SK-MEL-5 (cell line): Measurements from ENCODE around the gene DRGX. TPM values are rescaled to one million over a fixed set of nuclear protein-coding genes. Genes with fewer than 3 reads are reported as not detected.

Experiments
- DNase-seq: peaks from one replicate; pipeline ENCODE4 v3.0.0-alpha.2; 2016; ENCODE audit warnings: low read depth, low spot score
- in situ Hi-C: cut with HindIII; loops from 2 replicates; pipeline ENCODE4 v1.10.0; 2016; ENCODE audit warnings: low sequenced_read_pairs, high pct_unique_total_duplicates, low pct_unique_long_range_greater_than_20kb
- total RNA-seq: library from RNA; depleted of rRNA; stranded (reverse); fragments of >200 nt; shearing (Covaris generic); gene quantifications from 2 replicates; pipeline ENCODE4 v1.2.3, GENCODE V29; 2014

The DRGX gene
- total RNA-seq, 1 experiment from 2014 or later, result not detected

DNA sequence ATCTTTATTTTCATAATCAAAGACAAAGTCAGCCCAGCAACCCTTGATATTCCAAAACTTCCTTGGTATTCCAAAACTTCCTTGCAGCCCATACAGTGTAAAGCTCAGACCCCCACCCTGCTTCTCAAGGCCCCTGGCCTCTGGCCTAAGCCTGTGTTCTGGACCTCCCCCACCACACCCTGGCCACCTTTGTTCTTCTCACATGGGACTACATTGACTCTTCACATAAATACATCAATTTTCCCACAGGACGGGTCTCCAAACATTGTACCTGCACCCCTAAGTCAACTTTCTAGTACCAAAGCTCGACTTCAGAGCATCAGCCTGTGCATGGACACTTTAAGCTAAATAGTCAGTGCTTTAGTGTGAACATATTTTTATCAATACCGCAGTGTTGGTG is 40.7 kb downstream of the DRGX start:
- DNase-seq, result no peak
- in situ Hi-C loops, result no loop called here

DNA sequence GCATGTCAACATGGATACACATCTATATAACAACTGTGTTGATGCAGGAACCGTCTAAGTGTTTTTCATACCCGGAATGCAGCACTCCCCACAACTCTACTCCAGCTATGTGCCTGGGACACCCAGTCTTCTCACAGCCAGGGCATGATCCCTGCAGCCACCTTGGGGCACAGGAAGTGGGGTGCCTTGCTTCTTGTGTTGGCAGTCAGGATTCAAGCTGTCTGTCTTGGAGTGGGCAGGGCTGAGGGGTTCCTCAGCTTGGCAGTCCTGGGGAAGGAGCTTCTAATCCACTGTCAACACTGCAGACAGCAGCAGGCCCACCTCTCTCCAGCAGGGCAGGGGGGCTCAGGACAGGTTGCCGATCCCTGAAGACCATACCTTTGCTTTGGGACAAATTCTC is 41.3 kb downstream of the DRGX start:
- in situ Hi-C loops, result no loop called here
- DNase-seq, result no peak

- DNase-seq, result no peak
- in situ Hi-C loops, result no loop called here
Measured at GRCh38 chr10:49353895-49354566, 41.9 kb downstream of the DRGX start.

- DNase-seq, result no peak
- in situ Hi-C loops, result no loop called here
Measured at GRCh38 chr10:49353026-49353894, 42.6 kb downstream of the DRGX start.

DNA sequence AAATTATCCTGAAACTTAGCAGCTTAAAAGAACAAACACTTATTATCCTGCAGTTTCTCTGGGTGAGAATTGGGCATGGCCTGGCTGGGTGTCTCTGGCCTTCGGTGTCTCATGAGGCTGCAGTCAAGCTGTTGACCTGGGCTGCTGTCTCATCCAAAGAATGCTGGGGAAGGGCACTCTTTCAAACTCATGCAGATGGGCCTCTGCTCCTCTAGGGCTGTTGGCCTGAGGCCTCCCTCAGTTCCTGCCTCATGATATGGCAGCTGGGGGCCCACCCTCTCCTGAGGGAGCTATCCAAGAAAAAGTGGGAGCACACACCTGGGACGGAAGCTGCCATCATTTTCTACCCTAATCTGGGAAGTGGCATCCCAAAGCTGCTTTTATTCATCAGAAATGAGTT is 43.6 kb downstream of the DRGX start:
- in situ Hi-C loops, result no loop called here
- DNase-seq, result no peak

- in situ Hi-C loops, result no loop called here
- DNase-seq, result no peak
Measured at GRCh38 chr10:49351669-49352068, 44.2 kb downstream of the DRGX start.

DNA sequence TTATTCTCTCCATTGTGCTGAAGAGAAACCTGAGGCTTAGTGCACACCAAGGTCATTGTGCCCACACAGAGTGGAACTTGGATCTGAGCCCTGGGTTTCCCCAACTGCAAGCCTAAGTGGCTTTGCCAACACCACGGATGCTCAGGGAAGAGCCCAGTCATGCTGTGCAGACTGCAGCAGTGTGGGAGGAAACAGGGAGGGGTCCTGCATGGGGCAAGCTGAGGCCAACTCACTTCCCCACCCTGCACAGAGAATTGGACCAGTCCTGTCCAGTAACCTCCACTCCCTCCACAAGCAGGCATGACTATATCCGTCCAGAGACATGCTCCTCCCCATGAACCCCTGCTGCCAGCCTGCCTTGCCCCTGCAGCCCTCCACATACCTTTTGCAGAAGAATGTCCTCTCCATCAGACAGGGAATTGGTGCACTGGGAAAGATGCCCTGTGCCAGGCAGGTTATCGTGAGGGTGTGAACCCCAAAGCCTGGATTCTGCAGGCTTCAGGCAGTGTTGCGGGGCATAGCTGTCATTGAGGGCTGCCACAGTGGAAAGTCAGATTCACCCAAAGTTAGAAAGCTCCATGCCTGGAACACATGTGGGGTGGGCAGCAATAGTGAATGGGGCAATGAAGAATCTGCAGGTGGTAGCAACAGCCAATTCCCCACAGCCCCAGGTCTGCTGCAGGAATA is 44.9 kb downstream of the DRGX start:
- in situ Hi-C loops, result no loop called here
- no peak for DNase-seq

DNA sequence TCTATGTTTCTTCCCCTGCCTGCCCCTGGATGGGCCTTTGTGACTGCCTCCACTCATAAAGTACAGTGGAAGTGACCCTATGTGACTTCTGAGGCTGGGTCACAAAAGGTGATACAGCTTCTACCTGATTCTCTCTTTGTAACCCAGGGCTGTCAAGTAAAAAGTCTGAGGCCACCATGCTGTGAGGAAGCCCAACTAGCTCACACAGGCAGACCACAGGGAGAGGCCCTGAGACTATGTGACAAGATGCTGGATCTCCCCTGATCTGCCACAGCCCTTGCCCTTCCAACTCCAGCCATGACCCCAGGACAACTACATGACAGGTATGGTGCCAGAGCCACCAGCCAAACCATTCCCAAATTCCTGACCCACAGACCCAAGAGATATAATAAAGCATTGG is 45.8 kb downstream of the DRGX start:
- DNase-seq, result no peak
- in situ Hi-C loops, result no loop called here

GRCh38 chr10:49349390-49349789 is 46.5 kb downstream of the DRGX start:
- in situ Hi-C loops, result no loop called here
- no peak for DNase-seq

DNA sequence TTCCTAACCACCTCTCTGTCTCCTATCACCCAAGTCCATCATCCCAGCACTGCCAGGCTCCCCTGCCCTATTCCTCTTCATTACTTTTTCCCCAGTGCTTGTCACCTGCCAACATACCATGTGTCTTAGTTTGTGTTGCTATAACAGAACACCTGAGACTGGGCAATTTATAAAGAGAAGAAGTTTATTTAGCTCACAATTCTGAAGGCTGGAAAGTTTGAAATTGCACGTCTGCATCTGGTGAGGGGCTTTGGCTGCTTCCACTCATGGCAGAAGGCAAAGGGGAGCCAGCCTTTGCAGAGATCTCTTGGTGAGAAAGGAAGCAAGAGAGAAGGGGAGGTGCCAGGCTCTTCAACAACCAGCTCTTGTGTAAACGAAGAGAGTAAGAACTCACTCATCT is 47.3 kb downstream of the DRGX start:
- in situ Hi-C loops, result no loop called here
- no peak for DNase-seq

DNA sequence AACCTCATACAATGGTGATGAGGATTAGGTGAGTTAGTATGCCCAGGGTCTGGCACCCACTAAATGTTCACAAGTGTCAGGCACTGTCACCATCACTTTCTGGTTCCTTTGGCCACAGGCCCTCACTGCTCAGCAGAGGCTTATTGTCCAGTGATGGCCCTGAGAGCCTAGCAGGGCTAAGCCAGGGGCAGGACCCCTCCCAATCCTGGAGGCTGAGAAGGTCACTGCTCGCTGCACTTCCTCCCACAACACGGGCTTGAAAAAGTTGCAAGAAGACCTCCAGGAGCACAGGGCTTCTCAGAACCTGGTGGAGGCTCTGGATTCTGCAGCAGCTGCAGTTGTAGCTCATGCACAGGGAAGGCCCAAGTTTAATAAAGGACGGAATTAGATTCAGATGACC is 48.1 kb downstream of the DRGX start:
- DNase-seq, result no peak
- in situ Hi-C loops, result no loop called here

GRCh38 chr10:49347342-49347741 is 48.5 kb downstream of the DRGX start:
- in situ Hi-C loops, result no loop called here
- no peak for DNase-seq

DNA sequence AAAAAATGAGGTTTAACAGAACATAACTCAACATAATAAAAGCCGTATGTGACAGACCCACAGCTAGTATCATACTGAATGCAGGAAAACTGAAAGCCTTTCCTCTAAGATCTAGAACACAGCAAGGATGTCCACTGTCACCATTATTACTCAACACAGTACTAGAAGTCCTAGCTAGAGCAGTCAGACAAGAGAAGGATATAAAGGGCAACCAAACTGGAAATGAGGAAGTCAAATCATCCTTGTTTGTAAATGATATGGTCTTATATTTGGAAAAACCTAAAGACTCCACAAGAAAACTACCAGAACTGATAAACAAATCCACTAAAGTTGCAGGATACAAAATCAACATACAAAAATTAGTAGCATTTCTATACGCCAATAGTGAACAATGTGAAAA is 51.0 kb downstream of the DRGX start:
- DNase-seq, result no peak
- in situ Hi-C loops, result no loop called here

DNA sequence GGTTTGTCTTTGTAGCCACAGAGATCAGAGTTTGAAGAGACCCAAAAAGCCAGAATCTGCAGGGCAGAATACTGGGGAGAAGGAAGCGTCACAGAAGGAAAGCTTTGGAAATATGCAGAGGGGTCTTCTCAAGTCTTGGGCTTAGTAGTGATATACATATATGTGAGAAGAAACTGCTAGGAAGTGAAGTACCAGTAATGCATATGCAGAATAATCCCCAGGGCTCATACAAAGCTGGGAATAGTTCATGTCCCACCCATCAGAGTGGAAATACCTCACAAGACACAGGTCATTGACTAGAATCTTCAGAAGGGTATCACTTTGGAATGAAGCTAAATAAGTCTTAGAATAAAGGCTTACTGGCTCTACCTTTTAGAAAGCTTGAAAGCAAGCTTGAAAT is 57.3 kb downstream of the DRGX start:
- in situ Hi-C loops, result no loop called here
- DNase-seq, result no peak

DNA sequence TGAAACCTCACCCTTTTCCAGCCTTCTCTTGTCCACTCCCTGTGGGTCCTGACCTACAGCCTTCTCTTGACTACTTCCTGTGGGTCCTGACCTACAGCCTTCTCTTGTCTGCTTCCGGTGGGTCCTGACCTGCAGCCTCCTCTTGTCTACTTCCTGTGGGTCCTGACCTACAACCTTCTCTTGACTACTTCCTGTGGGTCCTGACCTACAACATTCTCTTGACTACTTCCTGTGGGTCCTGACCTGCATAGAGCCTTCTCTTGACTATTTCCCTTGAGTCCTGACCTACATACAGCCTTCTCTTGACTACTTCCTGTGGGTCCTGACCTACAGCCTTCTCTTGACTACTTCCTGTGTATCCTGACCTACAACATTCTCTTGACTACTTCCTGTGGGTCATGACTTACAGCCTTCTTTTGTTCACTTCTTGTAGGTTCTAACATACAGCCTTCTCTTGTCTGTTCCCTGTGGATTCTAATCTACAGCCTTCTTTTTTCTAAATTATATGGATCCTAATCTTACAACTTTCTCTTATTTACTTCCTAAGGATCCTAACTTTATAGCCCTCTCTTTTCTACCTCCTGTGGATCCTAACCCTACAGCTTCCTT is 60.4 kb downstream of the DRGX start:
- in situ Hi-C loops, result no loop called here
- DNase-seq, result no peak

- no peak for DNase-seq
- in situ Hi-C loops, result no loop called here
Measured at GRCh38 chr10:49334964-49335363, 60.9 kb downstream of the DRGX start.

DNA sequence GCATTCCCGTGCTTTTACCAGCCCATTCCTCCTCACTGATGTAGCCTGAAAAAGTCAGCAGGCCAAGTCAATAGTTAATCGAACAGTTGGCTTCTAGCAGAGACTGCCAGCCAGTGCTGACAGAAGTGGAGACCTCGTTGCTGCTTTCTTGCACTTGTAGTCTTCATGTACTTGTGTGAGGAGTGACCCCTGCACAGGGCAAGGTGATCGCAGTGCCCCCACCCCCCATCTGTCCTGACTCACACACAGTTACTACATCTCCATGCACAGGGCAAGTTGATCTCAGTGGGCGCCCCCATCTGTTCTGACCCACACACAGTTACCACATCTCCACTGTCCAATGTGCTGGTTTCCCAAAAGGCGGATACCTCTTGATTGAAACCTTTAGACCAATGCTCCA is 62.7 kb downstream of the DRGX start:
- no peak for DNase-seq
- in situ Hi-C loops, result no loop called here

DNA sequence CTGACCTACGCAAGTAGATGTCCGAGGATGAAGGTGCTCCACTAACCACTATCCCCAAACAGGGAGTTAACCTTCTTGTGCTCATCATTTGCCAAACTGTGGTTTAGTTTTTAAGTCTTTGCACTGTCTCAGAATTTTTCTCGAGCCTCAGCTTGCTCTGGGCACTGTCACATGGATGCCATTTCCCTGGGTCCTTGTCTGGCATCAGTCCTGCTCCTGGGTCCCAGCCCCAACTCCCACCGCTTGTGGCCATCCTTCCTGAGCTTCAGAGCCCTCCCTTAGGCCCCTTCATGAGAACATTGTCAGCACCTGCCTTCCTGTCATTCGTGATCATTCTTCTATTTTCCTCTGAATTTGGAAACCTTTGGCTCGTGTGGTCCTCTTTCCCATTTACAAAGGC is 63.1 kb downstream of the DRGX start:
- in situ Hi-C loops, result no loop called here

More for the DNA sequence above, 63.1 kb downstream of the DRGX start:
- DNase-seq, result no peak
